Measurements from ENCODE around the gene GNG7. TPM values are rescaled to one million over a fixed set of nuclear protein-coding genes. Genes with fewer than 3 reads are reported as not detected.

Gene GNG7
- total RNA-seq, 2 experiments from 2014 or later, result not detected

DNA sequence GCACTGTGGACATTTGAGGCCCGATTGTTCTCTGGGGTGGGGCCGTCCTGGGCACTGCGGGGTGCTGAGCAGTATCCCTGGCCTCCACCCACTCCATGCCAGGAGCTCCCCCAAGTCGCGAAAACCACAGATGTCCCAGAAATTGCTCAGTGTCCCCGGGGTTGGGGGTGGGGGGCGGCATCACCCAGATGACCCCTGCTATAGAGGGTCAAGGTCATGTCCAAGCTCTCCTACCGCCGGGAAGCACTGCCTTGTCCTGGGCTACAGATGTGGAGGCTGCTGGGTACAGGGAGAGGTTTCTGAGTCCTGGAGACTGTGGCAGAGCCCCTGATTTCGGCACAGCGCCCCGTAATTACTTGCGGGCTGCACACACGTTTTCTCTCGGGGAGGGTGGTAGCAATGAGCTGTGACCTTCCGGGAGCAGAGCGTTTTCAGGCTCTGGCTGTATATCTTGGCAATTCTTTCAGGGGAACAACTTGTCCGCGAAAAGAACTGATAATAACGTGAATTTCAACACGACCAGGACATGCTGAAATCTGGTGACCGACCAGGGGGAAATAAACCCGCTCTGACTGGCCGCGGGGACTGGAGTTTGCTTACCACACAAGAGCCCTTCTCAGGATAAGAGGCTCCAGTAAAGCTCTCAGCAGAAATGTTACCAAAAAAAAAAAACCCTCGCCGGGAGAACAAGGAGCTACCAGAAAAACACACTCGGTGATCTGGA is 68.1 kb downstream of the GNG7 start:
- Mint-ChIP-seq H3K4me1 (peaks cover 7% of the 10 kb centered on the region), H3K27ac (no peak overlapping the region), H3K4me3 (no peak overlapping the region), H3K27me3 (peaks cover 7% of the 10 kb centered on the region), H3K36me3 (peaks cover 4% of the 10 kb centered on the region), H3K9me3 (ENCODE audit: low read depth) (peaks cover 9% of the 10 kb centered on the region)
- ATAC-seq, result no peak
- no peak for DNase-seq
- CTCF ChIA-PET, result interaction anchor here (1.1 to 20.7 kb wide), 5 partner anchors 14 to 1401 kb away, joined by 3 to 434 read pairs (median 3); no protein-coding TSS in a partner anchor

DNA sequence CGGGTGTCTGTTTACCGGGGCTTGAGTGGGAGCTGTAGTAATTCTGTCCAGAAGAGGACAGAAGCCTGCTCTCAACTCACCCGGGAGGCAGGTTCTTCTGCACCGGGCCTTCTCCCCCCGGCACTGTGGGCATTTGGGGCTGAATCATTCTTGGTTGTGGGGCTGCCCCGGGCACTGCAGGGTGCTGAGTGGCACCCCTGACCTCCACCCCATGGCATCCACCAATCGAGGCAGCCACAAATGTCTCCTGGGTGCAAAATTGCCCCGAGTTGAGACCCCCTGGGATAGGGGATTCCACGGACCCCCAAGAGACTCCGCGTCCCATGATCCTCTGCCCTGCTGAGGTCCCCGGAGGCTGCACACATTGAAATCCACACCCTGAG is 68.8 kb downstream of the GNG7 start:
- peaks cover 8% of the 10 kb centered on the region for H3K4me1 Mint-ChIP-seq
- H3K27ac Mint-ChIP-seq, result no peak overlapping the region
- H3K27me3 Mint-ChIP-seq, result peaks cover 2% of the 10 kb centered on the region
- peaks cover 4% of the 10 kb centered on the region for H3K36me3 Mint-ChIP-seq
- ATAC-seq (no peak), DNase-seq (no peak)
- CTCF ChIA-PET, result interaction anchor here (1.3 to 20.7 kb wide), 3 partner anchors 15 to 54 kb away, joined by 3 to 434 read pairs (median 3); no protein-coding TSS in a partner anchor
- H3K9me3 Mint-ChIP-seq (ENCODE audit: low read depth), result peaks cover 11% of the 10 kb centered on the region
- no peak overlapping the region for H3K4me3 Mint-ChIP-seq

DNA sequence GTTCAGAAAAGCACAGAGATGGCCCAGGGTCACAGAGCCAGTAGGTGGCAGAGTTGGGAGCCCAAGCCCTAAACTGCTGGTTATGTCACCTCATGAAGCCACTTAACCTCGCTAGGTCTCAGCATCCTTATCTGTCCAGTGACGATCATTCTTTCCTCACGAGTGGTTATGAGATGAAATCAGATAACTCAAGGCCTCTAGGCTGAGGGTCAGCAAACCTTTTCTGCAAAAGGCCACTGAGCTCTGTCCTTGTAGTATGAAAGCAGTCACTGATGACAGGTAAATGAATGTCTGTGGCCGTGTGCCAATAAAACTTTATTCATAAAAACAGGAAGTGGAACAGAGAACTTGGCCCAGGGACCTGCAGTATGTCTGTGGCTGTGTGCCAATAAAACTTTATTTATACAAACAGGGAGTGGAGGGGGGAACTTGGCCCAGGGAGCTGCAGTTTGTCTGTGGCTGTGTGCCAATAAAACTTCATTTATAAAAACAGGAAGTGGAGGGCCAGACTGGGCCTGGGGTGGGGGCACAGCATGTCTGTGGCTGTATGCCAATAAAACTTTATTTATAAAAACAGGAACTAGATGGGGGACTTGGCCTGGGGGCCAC is 71.2 kb downstream of the GNG7 start:
- ATAC-seq, result no peak
- DNase-seq, result no peak
- Mint-ChIP-seq H3K9me3 (ENCODE audit: low read depth) (peaks cover 15% of the 10 kb centered on the region), H3K27ac (no peak overlapping the region), H3K36me3 (peaks cover 4% of the 10 kb centered on the region), H3K4me1 (peaks cover 19% of the 10 kb centered on the region), H3K4me3 (no peak overlapping the region), H3K27me3 (no peaks in the 10 kb centered on the region)
- CTCF ChIA-PET, result interaction anchor here (1.2 to 20.7 kb wide), 3 partner anchors 16 to 154 kb away, joined by 3 to 434 read pairs (median 4); no protein-coding TSS in a partner anchor

DNA sequence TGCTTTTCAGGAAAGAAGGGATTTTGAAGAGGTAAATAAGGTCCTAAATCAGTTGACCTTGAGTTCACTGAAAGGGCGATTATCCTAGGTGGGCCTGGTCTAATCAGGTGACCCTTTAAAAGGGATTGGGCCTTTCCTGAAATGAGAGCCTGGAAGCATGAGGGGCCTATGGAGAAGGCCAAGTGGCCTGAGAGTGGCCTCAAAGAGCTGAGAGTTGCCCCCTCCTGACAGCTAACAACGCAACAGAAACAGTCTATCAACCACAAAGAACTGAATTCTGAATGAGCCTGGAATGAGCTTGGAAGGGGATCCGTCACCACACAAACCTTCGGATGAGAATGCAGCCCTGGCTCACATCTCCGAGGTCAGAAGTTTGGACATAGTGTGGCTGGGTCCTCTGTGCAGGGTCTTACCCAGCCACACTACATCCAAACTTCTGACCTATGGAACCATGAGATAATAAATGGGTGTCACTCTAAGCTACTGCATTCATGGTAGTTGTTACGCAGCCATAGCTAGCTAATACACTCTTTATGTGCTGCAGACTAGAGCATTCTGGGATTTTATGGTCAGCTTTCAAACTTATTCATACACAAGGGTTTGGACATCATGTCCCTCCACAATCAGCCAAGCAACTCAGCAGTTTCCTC is 72.0 kb downstream of the GNG7 start:
- no peaks in the 10 kb centered on the region for H3K27me3 Mint-ChIP-seq
- no peak overlapping the region for H3K4me3 Mint-ChIP-seq
- H3K36me3 Mint-ChIP-seq, result peaks cover 4% of the 10 kb centered on the region
- no peak overlapping the region for H3K27ac Mint-ChIP-seq
- DNase-seq (no peak), ATAC-seq (no peak)
- peaks cover 15% of the 10 kb centered on the region for H3K9me3 Mint-ChIP-seq (ENCODE audit: low read depth)
- peaks cover 19% of the 10 kb centered on the region for H3K4me1 Mint-ChIP-seq
- CTCF ChIA-PET, result interaction anchor here (1.2 to 20.7 kb wide), 3 partner anchors 15 to 154 kb away, joined by 3 to 434 read pairs (median 4); no protein-coding TSS in a partner anchor

DNA sequence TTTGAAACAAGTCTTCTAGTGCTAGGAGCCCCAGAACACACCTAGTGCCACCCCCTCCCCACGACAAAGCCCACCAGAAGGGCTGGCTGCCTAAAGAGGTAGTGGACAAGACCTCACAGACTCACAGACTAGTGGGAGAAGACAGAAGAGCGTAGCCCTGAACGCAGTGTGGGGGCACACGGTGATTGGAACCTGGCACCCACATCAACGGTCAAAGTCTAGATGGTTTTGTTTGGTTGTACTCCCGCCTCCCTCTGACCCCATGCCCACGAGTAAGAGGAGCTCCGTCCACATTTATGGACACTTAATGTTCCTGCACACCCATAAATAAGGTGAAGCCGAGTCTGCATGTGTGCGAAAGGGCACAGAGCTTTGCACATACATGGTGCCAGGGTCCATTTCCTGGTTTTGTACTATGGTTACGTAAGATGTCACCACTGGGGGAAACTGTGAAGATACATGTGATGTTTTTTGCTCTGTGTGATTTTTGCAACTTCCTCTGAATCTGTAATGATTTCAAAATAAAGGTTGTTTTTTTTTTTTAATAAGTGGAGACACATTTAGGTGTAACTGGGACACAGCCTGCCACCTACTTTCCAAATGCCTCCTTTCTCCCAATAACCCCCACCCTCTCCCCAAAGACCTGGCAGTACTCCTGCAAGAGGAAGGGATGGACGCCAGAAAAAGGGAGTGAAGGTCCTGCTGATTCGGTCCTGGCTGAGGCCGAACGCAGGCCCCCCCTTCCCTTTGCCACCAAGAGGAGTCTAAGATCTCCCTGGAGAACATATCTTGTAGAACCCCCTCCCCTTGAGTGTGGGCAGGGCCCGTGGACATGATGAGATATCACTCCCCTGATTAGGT is 72.8 kb downstream of the GNG7 start:
- H3K4me1 Mint-ChIP-seq, result peaks cover 21% of the 10 kb centered on the region
- H3K9me3 Mint-ChIP-seq (ENCODE audit: low read depth), result peaks cover 15% of the 10 kb centered on the region
- CTCF ChIA-PET, result interaction anchor here (1.6 to 20.7 kb wide), 3 partner anchors 7 to 154 kb away, joined by 3 to 434 read pairs (median 15); partner anchors contain the start of gene GADD45B
- ATAC-seq (no peak), DNase-seq (no peak)
- H3K27me3 Mint-ChIP-seq, result no peaks in the 10 kb centered on the region
- no peak overlapping the region for H3K4me3 Mint-ChIP-seq
- no peak overlapping the region for H3K27ac Mint-ChIP-seq
- H3K36me3 Mint-ChIP-seq, result peaks cover 4% of the 10 kb centered on the region

DNA sequence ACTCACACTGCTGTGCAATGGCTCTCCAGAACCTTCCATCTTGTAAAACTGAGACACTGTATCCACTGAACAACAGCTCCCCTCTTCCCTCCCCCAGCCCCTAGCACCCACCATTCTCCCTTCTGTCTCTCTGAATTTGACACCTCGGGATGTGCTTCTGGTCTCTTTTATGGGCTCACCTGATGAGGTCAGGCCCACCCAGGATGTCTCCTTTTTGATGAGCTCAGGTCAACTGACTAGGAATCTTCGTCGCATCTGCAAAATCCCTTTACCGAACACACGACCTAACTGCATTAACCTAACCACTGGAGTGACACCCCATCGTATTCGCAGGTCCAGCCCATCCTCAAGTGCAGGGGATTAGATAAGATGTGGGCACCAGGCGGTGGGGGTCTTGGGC is 73.9 kb downstream of the GNG7 start:
- ATAC-seq, result no peak

DNA sequence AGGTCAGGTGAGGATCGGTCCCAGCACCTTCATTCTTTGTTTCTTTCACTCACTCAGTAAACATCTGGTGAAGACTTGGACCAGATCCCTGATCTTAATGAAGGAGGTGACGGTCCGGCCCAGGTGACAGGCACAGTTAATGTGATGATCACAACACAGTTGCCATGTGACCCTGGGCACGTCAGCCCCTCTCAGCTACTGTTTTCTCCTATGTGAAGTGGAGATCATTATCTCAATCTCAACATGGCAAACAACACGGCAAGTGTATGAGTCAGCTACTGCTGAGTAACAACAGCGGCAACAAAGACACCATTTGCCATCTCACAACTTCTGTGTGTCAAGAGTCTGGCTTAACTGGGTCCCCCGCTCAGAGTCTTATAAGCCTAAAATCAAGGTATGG is 74.6 kb downstream of the GNG7 start:
- ATAC-seq (no peak), DNase-seq (no peak)
- H3K27ac Mint-ChIP-seq, result no peak overlapping the region
- peaks cover 4% of the 10 kb centered on the region for H3K36me3 Mint-ChIP-seq
- H3K9me3 Mint-ChIP-seq (ENCODE audit: low read depth), result peaks cover 15% of the 10 kb centered on the region
- no peak overlapping the region for H3K4me3 Mint-ChIP-seq
- peaks cover 27% of the 10 kb centered on the region for H3K4me1 Mint-ChIP-seq
- CTCF ChIA-PET, result interaction anchor here (1.0 to 20.7 kb wide), 4 partner anchors 9 to 150 kb away, joined by 3 to 434 read pairs (median 10); no protein-coding TSS in a partner anchor
- no peaks in the 10 kb centered on the region for H3K27me3 Mint-ChIP-seq

More for the DNA sequence above, 73.9 kb downstream of the GNG7 start:
- Mint-ChIP-seq H3K4me1 (peaks cover 24% of the 10 kb centered on the region), H3K27ac (no peak overlapping the region), H3K9me3 (ENCODE audit: low read depth) (peaks cover 15% of the 10 kb centered on the region), H3K36me3 (peaks cover 4% of the 10 kb centered on the region), H3K4me3 (no peak overlapping the region), H3K27me3 (no peaks in the 10 kb centered on the region)
- DNase-seq, result no peak
- CTCF ChIA-PET, result interaction anchor here (0.7 to 20.7 kb wide), 6 partner anchors 8 to 191 kb away, joined by 3 to 434 read pairs (median 5); partner anchors contain the start of genes GADD45B and ZNF554

DNA sequence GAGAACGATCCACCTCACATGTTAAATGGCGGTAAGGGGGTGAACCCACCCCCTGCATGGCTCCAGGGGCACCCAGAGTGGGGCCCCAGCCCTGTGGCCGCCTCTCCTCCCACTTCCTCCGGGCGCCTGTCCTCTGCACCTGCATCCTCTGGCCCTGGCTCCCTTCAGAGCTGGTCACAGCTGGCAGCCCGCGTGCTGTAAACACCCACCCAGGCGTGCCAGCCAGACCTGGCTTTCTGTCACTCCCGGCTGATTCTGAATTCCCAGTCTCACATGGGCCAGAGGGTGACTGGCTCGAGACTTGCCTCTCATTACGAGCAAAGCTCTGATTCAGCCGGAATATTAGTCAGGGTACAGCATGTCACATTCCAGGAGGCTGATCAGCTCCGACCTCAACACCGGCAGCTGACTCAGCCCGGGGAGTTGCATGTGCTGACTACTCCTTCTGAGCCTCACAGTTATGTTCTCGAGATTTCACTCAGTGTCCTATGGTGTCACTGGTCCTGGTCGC is 75.1 kb downstream of the GNG7 start:
- Mint-ChIP-seq H3K27me3 (no peaks in the 10 kb centered on the region), H3K4me1 (peaks cover 30% of the 10 kb centered on the region), H3K4me3 (no peak overlapping the region), H3K36me3 (peaks cover 4% of the 10 kb centered on the region), H3K9me3 (ENCODE audit: low read depth) (peaks cover 15% of the 10 kb centered on the region), H3K27ac (peak overlapping the region; percentile 59)
- DNase-seq (no peak), ATAC-seq (peak; percentile 34)
- CTCF ChIA-PET, result interaction anchor here (1.0 to 20.7 kb wide), 4 partner anchors 9 to 149 kb away, joined by 3 to 434 read pairs (median 10); no protein-coding TSS in a partner anchor

DNA sequence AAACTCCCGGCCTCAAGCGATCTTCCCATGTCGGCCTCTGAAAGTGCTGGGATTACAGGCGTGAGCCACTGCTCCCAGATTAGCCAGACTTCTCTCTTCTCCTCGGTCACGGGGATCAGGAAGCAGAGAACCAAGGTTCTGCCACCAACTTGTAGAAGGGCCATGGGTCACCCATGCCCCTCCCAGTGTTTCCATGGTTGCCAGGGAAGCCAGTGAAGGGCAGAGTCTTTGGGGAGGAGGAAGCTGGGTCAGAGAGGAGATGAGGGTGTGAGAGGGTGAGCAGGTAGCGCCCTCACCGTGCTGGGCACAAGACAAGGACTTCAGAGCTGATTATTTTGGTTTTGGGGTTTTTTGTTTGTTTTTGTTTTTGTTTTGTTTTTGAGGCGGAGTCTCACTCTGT is 77.1 kb downstream of the GNG7 start:
- peak overlapping the region; percentile 50 for H3K27ac Mint-ChIP-seq
- H3K4me1 Mint-ChIP-seq, result peaks cover 44% of the 10 kb centered on the region
- H3K9me3 Mint-ChIP-seq (ENCODE audit: low read depth), result peaks cover 9% of the 10 kb centered on the region

DNA sequence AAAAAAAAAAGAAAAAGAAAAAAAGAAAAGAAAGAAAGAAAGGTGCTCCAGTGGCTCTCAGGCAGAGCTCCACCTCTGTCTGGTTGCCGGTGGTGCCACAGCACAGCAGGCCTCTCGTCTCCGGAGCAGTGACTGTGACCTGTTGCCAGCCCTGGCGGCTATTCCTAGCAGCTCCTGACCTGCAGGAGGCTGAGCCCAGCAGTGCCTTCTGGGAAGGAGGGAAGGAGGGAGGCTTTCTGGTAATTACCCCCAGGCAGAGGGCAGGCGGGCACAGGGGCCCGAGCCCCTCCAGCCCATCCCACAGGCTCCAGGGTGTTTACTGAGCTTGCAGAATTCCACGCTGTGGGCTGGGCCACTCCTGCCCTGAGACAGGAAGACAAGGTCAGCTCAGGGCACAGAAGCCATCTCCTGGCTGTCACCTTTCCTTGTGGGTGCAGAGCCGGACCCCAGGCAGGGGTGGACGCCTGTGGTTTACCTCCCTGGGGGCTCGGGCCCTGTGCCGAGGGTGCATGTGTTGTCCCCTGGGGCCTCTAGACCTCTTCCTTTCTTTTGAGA is 77.9 kb downstream of the GNG7 start:
- peaks cover 2% of the 10 kb centered on the region for H3K36me3 Mint-ChIP-seq
- no peaks in the 10 kb centered on the region for H3K27me3 Mint-ChIP-seq
- H3K4me1 Mint-ChIP-seq, result peaks cover 51% of the 10 kb centered on the region
- CTCF ChIA-PET, result interaction anchor here (0.8 to 20.7 kb wide), 4 partner anchors 9 to 125 kb away, joined by 3 to 434 read pairs (median 6); no protein-coding TSS in a partner anchor
- no peak for ATAC-seq
- no peak overlapping the region for H3K4me3 Mint-ChIP-seq
- H3K27ac Mint-ChIP-seq, result no peak overlapping the region
- no peak for DNase-seq
- peaks cover 8% of the 10 kb centered on the region for H3K9me3 Mint-ChIP-seq (ENCODE audit: low read depth)

More for the DNA sequence above, 77.1 kb downstream of the GNG7 start:
- ATAC-seq, result no peak
- H3K36me3 Mint-ChIP-seq, result peaks cover 3% of the 10 kb centered on the region
- CTCF ChIA-PET, result interaction anchor here (1.3 to 20.7 kb wide), 3 partner anchors 10 to 125 kb away, joined by 3 to 434 read pairs (median 10); no protein-coding TSS in a partner anchor
- DNase-seq, result no peak
- no peak overlapping the region for H3K4me3 Mint-ChIP-seq
- H3K27me3 Mint-ChIP-seq, result no peaks in the 10 kb centered on the region

DNA sequence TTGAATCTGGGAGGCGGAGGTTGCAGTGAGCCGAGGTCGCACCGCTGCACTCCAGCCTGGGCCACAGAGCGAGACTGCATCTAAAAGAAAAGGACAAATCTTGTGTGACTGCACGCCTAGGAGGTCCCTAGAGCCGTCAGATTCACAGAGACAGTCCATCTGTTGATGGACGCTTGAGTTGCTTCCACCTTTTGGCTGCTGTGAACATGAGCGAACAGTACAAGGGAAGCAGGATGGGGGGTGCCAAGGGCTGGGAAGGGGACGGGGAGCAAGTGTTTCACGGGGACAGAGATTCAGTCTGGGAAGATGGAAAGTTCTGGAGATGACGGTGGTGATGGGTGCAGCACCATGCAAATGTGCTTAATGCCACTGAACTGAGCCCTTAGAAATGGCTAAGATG is 78.7 kb downstream of the GNG7 start:
- no peak overlapping the region for H3K27ac Mint-ChIP-seq
- CTCF ChIA-PET, result interaction anchor here (0.8 to 20.7 kb wide), 3 partner anchors 4 to 24 kb away, joined by 3 to 434 read pairs (median 434); no protein-coding TSS in a partner anchor
- H3K27me3 Mint-ChIP-seq, result no peaks in the 10 kb centered on the region

More for the DNA sequence above, 78.7 kb downstream of the GNG7 start:
- Mint-ChIP-seq H3K9me3 (ENCODE audit: low read depth) (peaks cover 4% of the 10 kb centered on the region), H3K4me3 (no peak overlapping the region), H3K4me1 (peaks cover 56% of the 10 kb centered on the region), H3K36me3 (peaks cover 2% of the 10 kb centered on the region)
- ATAC-seq (no peak), DNase-seq (no peak)
